Endometrium (tissue), 2 donors: Measurements from ENCODE around the gene NOS2.

Experiments
- FAIRE-seq: peaks from 2 replicates; lab custom pipeline; 2012; peaks lifted over from hg19 to GRCh38; lab: Jason Lieb, UNC
- donor health status: control.
- donor health status: control.

Gene NOS2

DNA sequence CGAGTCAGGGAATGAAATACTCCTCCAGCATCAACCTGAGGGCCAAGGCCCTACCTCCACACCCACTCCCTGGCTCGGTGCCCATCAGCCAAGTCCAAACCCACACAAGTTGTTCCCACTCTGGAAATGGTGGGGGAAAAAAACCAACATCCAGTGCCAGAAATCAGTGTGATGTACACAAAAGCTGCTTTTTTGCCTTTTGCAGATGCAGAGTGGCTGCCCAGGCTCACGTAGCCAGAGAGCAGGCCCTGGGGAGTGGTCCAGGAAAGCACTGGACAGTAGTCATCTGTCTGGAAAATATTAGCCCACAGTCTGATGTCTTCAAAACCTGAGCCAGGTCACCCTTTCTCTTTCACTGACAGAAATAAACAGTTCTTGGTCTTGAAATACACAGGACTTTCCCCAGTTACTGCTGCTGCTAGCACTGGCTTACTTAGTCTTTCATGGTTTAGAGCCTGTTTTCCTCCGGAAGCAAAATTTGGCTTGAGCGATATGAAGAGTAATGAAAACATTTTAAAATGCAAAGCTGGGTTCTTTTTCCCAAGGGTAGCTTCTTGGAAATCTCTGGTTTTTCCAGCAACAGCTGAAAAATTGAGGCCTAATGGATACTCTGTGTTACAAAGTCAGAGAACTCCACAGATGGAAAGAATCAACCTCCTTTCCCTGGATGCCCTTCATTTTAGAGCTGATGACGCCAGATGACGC lies 18.2 kb upstream of the NOS2 start:
- no peak for FAIRE-seq

GRCh38 chr17:27817731-27818130 lies 17.4 kb upstream of the NOS2 start:
- FAIRE-seq, result no peak

DNA sequence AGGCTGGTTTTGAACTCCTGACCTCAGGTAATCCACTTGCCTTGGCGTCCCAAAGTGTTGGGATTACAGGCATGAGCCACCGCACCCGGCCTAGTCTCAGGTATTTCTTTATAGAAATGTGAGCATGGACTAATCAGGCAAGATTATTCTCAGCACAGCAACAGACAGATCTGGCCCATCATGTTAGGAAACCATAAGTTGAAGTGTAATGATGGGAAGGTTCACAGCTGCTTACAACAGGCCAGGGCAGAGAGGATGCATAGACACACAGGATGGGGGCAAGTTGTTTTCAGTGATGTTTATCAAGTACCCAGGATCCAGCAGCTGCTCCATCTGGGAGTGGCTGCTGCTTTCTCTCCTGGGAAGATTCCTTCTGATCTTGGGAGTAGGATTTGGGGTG lies 16.6 kb upstream of the NOS2 start:
- FAIRE-seq, result no peak

DNA sequence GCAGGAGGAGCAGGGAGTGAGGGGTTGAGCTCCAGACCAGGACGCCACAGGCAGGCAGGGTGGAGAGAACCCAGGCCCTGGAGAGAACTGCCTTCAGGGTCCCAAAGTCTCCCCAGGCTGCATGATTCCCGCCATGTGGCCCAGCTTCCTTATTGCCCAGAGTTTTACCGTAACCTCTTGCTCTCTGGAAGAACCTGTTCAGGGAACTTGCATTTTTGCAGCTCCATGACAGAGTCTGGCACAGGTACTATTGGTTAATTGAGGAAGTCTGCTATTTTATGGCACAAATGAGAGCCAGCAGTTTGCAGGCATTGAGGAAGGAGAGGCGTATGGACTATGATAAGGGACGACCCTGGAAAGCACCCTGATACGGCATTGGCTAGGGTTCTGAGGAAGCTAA lies 11.6 kb upstream of the NOS2 start:
- FAIRE-seq, result no peak

- no peak for FAIRE-seq
Measured at GRCh38 chr17:27810902-27811557, 10.7 kb upstream of the NOS2 start.

DNA sequence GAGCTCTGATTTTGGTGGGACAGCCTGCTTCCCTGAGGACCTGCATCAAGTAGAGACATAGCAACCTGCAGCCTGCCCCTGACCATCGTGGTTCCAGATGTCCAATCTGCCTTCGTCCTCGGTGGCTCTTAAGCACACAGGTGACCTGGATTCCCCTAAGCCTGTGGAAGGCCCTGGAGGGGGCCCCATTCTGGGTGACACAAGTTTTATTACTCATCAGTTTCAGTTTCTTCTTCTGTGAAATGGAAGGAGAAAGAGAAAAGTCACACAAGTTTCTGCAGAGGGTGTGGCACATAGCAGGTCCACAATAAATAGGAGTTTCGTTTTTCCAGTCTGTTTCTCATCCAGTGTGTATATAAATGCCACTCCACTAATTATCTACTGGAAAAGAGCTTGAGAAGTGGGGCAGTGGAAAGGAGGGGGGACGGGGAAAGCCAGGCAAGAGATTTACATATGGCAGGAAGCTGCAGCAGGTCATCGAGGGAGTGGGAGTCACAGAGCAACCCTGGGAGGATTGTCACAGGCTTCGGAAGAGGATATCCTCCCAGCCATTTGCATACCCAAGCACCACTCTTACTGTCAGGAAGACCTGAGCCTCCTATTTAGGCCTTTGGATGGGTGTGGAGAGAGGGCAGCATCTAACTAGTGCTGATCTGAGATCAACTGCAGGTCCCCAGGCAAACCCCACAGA lies 10.0 kb upstream of the NOS2 start:
- no peak for FAIRE-seq

DNA sequence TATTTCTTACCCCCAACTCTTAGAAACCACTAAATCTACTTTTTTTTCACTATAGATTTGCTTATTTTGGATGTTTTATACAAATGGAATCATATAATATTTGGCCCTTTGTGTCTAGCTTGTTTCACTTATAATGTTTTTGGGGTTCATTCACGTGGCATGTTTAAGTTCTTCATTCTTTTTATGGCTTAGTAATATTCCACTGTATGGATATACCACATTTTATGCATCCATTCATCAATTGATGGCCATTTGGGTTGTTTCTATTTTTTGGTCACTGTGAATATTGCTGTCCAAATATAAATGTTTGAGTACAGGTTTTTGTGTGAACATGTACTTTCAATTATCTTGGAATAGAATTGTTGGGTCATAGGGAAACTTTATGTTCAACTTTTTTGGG lies 9.2 kb upstream of the NOS2 start:
- no peak for FAIRE-seq

- FAIRE-seq, result no peak
Measured at GRCh38 chr17:27808628-27809027, 8.3 kb upstream of the NOS2 start.

GRCh38 chr17:27807567-27808470 lies 7.5 kb upstream of the NOS2 start:
- FAIRE-seq, result no peak

- FAIRE-seq, result peak; percentile 33
Measured at GRCh38 chr17:27805520-27806146, 5.3 kb upstream of the NOS2 start.

DNA sequence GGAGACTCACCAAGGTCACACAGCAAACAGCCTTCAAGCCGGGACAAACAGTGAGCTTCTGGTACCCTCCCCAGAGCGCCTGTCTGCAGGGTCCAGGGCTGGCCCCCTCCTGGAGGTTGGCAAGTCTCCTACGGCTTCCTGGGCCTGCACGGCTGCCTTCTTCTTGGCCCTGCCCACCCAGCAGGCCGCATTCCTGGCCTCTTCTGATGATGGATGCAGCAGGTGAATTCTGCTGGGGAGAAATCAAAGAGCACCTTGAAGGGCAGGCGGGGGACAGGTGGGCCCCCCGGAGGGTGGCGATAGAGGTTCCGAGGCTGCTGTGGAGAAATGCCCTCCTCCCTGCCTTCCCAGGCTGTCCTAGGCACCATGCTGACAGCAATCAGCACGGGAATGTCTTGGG lies 3.8 kb upstream of the NOS2 start:
- FAIRE-seq, result no peak

DNA sequence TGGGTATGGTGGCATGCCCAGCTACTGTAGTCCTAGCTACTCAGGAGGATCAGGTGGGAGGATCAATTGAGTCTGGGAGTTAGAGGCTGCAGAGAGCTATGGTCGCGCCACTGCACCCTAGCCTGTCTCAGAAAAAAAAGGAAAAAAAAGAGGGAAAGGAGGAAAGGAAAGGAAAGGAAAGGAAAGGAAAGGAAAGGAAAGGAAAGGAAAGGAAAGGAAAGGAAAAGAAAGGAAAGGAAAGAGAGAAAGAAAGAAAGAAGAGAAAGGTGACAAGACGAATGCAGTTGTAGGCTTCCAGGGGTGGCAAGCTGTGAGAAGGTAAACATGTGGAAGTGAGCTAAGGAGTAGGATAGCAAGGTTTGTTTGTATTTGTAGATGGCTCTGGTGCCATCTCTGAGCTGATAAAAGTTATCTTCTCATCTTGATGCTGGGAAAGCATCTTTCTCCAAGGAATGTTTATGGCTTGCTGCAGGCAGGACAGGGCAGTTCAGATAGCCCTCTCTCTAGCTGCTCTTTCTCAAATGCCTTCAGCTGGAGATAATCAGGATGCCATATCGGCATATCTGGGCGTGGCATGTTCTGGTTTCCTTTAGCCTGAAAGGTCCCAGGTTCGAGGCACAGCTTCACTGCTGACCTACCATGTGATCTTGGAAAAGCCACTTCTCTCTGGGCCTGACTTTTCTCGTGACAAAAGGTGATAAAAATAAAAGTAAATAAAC lies 2.8 kb upstream of the NOS2 start:
- FAIRE-seq, result no peak

GRCh38 chr17:27802033-27802432 lies 1.7 kb upstream of the NOS2 start:
- FAIRE-seq, result no peak

DNA sequence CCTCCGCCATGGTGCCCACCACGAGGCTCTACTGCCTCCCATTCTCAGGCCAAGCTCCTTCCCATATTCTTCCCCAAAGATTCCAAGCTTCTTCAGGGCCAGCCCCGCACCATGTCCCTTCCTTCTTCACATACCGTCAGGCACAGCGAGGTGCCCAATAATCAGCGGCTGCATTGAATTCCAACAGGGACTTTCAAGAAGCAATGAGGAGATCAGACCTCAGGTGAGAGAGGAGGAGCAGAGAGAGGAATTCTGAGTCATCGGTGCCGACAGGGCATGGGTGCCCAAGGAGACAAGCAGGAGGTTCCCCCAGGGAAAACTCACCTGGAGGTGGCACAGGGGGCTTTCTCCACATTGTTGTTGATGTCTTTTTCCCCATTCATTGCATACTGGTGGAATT lies 2.0 kb downstream of the NOS2 start:
- FAIRE-seq, result no peak

DNA sequence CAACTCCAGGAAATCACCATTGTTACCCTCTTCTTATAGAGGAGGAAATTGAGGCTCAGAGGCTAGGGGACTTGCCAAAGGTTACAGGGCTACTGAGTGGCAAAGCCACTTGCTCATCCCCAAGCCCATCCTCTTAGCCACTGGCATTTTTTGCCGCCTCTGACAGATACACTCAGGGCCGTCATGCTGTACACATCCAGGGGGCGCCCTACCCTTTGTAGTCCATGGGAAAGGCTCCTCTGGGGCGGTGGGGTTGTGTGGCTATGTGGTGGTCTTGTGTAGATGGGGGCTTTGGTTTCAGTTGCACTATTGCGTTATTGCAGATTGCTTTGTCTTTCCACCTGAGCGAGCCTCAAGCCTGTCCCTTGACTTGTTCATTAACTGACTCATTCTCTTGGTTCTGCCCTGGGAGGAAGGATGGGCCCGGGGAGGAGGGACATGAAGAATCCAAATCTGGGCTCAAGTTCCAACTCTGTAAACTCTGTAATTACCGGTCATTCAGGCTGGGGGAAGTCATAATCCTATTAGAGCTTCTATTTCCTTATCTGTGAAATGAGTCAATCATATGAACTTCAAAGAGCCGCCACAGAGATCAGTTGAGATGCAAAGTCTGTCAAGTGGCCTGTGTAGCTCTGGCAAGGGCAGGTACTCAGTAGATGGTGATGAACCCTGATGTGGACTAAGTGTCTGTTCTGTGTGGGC lies 2.8 kb downstream of the NOS2 start:
- FAIRE-seq, result no peak

DNA sequence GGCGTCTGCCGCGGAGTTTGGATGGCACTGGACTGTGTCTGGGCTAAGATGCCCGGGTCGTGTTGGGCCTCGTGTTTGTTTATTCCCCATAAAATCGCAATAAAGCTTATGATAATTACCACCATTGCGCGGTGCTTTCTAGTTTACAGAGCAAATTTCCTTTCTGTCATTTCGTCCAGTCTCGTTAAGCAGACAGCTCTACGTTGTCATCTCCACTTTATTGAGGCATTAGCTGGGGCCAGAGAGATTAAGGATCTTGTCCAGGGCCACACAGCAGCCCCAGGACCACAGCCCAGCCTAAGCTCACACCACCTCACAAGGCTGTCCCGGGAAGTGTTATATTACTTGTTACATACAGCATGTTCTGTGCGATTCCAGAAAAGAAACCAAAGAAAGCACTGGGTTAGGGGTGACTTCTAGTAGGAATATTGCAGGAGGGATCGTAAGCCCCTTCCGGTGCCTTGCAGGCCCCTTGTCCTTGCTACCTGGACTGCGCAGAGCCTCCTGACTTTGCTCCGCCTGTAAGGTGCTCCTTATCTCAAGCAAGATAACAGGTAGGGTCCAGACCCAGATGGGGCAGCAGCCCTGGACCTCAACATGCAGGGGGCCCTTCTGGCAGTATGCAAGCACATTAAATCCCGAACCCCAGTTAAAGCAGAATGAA lies 6.3 kb downstream of the NOS2 start:
- no peak for FAIRE-seq

- FAIRE-seq, result no peak
Measured at GRCh38 chr17:27793168-27793905, 7.0 kb downstream of the NOS2 start.

GRCh38 chr17:27792095-27792494 lies 8.2 kb downstream of the NOS2 start:
- no peak for FAIRE-seq

- FAIRE-seq, result no peak
Measured at GRCh38 chr17:27788919-27789318, 11.4 kb downstream of the NOS2 start.
